Upper lobe of right lung (tissue), 1 donor: ENCODE data around the gene AFG3L2. TPM values are rescaled to one million over a fixed set of nuclear protein-coding genes. Genes with fewer than 3 reads are reported as not detected.
"Not testable (repeated sequence)": the region's sequence is repeated elsewhere in the genome, so short reads cannot be mapped to it uniquely, and the experiment has no call there.

Source experiments
- ATAC-seq: fragments of 200-7000 bp; cut with Tn5 transposase; one replicate; pipeline ENCODE4 v1.9.1; 2020; ENCODE audit warnings: mild to moderate bottlenecking, moderate library complexity
- DNase-seq: peaks from one replicate; pipeline ENCODE4 v3.0.0-alpha.2; 2020
- H3K27ac ChIP-seq: fragments of 200-600 bp; one replicate; pipeline ENCODE4 v1.8.0; 2022
- H3K27me3 ChIP-seq: fragments of 200-600 bp; one replicate; pipeline ENCODE4 v1.8.0; 2022; ENCODE audit warnings: mild to moderate bottlenecking
- H3K36me3 ChIP-seq: fragments of 200-600 bp; one replicate; pipeline ENCODE4 v1.8.0; 2022
- H3K4me1 ChIP-seq: fragments of 200-600 bp; one replicate; pipeline ENCODE4 v1.8.0; 2022
- H3K4me3 ChIP-seq: fragments of 200-600 bp; one replicate; pipeline ENCODE4 v1.8.0; 2022; ENCODE audit warnings: mild to moderate bottlenecking
- H3K9me3 ChIP-seq: fragments of 200-600 bp; one replicate; pipeline ENCODE4 v1.8.0; 2022
- intact Hi-C: fragments of 100-400 bp; cut with DNase I; formaldehyde crosslinking; loops from one replicate; pipeline ENCODE4 v1.11.0; 2022
- total RNA-seq: library from RNA; stranded (reverse); fragmentation: NEBNext Ultra II Directional; extraction: Animal tissue kit (Norgen Biotek cat#: 25700); gene quantifications from one replicate; pipeline ENCODE4 v1.2.1, GENCODE V29; 2021
- TF ChIP-seq, protein P1 (sequence below): fragments of 200-600 bp; IDR thresholded peaks from one replicate; pipeline ENCODE4 v1.8.0; 2022; ENCODE audit warnings: antibody characterized with exemption
- donor health status: DM: no; HTN: yes; CAD: no; lungs with severe emphysema.

Gene AFG3L2
- total RNA-seq, 1 donor from 2014 or later, result 35.4 TPM

DNA sequence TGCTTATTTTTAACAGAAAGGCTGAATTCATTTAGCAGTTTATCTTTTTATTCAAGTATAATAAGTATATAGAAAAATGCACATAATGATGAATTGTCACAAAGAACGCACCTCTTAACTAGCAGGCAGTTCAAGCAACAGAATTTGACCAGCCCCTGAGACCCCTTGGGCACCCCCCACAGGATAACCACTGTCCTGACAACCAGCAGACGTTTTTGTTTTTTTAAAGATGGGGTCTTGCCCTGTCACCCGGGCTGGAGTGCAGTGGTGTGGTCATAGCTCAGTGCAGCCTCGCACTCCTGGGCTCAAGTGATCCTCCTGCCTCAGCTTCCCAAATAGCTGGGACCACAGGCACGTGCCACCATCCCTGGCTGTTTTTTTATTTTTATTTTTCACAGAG lies 44.7 kb upstream of the AFG3L2 start:
- intact Hi-C loops, result no loop called here
- Histone ChIP-seq H3K9me3 (no peaks in the 10 kb centered on the region), H3K27me3 (no peaks in the 10 kb centered on the region), H3K36me3 (no peaks in the 10 kb centered on the region), H3K27ac (no peak overlapping the region), H3K4me3 (no peak overlapping the region), H3K4me1 (no peaks in the 10 kb centered on the region)
- ATAC-seq (no peak), DNase-seq (no peak)
- TF ChIP-seq, protein P1, sequence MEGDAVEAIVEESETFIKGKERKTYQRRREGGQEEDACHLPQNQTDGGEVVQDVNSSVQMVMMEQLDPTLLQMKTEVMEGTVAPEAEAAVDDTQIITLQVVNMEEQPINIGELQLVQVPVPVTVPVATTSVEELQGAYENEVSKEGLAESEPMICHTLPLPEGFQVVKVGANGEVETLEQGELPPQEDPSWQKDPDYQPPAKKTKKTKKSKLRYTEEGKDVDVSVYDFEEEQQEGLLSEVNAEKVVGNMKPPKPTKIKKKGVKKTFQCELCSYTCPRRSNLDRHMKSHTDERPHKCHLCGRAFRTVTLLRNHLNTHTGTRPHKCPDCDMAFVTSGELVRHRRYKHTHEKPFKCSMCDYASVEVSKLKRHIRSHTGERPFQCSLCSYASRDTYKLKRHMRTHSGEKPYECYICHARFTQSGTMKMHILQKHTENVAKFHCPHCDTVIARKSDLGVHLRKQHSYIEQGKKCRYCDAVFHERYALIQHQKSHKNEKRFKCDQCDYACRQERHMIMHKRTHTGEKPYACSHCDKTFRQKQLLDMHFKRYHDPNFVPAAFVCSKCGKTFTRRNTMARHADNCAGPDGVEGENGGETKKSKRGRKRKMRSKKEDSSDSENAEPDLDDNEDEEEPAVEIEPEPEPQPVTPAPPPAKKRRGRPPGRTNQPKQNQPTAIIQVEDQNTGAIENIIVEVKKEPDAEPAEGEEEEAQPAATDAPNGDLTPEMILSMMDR, result no peak

DNA sequence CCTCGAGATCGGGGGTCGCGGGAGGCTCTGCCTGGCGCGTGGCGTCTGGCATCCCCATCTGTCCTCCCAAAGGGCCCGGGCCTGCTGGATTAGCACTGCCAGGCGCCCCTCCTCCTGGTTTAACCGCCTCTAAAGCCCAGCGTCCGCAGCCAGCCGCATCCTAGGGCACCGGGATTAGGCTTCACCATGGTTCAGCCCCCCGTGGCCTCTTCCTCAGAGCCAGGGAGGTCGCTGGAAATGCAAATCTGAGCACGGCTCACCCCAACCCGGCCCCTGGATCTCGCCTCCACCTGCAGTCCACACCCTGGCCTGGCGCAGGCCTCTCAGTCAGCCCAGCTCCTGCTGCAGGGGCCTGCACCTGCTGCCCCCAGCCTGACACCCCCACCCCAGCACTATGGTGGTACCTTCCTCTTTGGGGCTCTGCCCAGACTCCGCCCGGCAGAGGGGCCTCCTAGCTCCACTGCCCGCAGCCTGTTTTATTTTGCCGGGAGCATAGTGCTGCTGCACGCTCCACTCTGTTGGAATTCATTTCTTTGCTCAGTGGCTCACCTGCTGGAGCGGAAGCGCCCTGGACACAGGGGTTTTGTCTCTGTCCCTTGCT lies 43.9 kb upstream of the AFG3L2 start:
- intact Hi-C loops, result no loop called here
- peak overlapping the region; percentile 58 for H3K4me3 ChIP-seq
- H3K27ac ChIP-seq, result no peak overlapping the region
- DNase-seq (no peak), ATAC-seq (peak; percentile 9)
- TF ChIP-seq, protein P1, result no peak
- H3K4me1 ChIP-seq, result no peaks in the 10 kb centered on the region
- no peaks in the 10 kb centered on the region for H3K36me3 ChIP-seq
- no peaks in the 10 kb centered on the region for H3K27me3 ChIP-seq
- H3K9me3 ChIP-seq, result no peaks in the 10 kb centered on the region

DNA sequence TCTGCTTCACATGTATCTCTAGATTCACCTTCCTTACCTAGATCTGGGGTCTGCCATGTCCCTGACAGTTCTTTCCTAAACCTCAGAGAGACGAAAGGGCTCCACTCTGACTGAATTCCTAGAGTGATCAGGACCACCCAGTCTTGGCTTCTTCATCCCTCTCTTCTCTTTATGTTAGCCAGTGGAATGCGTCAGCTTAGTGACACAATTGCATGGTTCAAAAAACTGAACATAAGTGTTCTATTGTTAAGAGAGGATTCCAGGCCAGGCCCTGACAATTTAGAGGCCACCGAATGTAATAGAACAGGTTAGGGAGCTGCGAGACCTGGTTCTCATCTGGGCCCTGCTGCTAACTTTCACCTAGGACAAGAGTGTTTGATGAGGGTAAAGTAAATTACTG lies 40.7 kb upstream of the AFG3L2 start:
- no peaks in the 10 kb centered on the region for H3K36me3 ChIP-seq
- DNase-seq (no peak), ATAC-seq (no peak)
- no peaks in the 10 kb centered on the region for H3K27me3 ChIP-seq
- intact Hi-C loops, result no loop called here
- no peak overlapping the region for H3K27ac ChIP-seq
- TF ChIP-seq, protein P1, result no peak
- H3K9me3 ChIP-seq, result no peaks in the 10 kb centered on the region
- no peak overlapping the region for H3K4me3 ChIP-seq
- H3K4me1 ChIP-seq, result no peaks in the 10 kb centered on the region

DNA sequence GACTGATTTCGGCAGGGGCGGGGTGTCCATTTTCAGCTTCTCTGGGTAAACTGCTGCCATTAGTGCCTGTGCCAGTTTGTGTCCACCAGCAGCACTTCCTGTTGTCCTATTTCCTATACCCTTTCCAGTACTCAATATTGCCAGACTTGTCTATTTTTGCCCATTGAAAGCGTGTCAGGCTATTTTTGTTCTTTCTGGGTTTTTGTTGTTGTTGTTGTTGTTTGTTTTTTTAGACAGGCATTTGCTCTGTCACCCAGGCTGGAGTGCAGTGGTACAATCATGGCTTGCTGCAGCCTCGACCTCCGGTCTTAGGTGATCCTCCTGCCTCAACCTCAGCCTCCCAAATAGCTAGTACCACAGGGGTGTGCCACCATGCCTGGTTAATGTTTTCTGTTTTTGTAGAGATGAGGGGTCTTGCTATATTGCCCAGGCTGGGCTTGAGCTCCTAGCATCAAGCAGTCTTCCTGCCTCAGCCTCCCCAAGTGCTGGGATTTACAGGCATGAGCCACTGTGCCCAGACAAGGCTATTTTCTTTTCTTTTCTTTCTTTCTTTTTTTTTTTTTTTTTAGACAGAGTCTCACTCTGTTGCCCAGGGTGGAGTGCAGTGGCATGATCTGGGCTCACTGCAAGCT lies 39.2 kb upstream of the AFG3L2 start:
- Histone ChIP-seq H3K9me3 (no peaks in the 10 kb centered on the region), H3K36me3 (no peaks in the 10 kb centered on the region), H3K27me3 (no peaks in the 10 kb centered on the region), H3K4me1 (no peaks in the 10 kb centered on the region), H3K27ac (peak overlapping the region; percentile 42), H3K4me3 (no peak overlapping the region)
- intact Hi-C loops, result no loop called here
- TF ChIP-seq, protein P1, result no peak
- DNase-seq (no peak), ATAC-seq (no peak)

DNA sequence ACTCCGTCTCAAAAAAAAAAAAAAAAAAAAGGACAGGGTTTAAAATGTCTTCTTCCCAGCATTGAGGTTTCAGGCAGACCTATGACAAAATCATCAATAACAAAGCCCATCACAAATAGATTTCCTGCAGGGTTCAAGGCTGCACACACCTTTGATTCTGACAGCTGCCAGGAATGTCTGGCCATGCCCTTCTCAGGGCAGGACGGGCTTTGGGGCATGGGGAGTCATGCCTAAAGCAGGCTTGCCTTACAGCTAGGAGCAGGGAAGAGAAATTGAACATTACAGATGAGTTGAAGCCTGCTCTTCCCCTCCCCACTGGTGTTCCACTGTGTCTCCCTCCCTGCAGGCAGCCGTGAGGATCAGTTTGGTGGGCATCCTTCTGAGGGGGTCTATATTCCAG lies 34.4 kb upstream of the AFG3L2 start:
- DNase-seq (no peak), ATAC-seq (no peak)
- no peaks in the 10 kb centered on the region for H3K9me3 ChIP-seq
- TF ChIP-seq, protein P1, result no peak
- intact Hi-C loops, result no loop called here
- H3K4me3 ChIP-seq, result no peak overlapping the region
- no peaks in the 10 kb centered on the region for H3K4me1 ChIP-seq
- no peak overlapping the region for H3K27ac ChIP-seq
- H3K27me3 ChIP-seq, result no peaks in the 10 kb centered on the region
- no peaks in the 10 kb centered on the region for H3K36me3 ChIP-seq

DNA sequence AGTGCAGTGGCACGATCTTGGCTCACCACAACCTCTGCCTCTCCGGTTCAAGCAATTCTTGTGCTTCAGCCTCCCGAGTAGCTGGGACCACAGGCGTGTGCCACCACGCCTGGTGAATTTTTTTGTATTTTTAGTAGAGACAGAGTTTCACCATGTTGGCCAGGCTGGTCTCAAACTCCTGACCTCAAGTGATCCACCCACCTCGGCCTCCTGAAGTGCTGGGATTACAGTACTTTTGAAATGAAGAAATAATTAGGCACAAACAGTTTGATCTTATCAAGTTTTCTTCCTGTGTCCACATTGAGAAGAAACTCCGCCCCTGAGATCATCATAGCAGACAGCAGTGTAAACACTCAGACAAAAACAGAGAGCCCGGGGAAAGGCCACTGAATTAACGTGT lies 33.7 kb upstream of the AFG3L2 start:
- H3K4me1 ChIP-seq, H3K4me3 ChIP-seq, ATAC-seq, DNase-seq, H3K36me3 ChIP-seq, H3K9me3 ChIP-seq, H3K27me3 ChIP-seq, H3K27ac ChIP-seq, intact Hi-C loops: not testable (repeated sequence)
